ENCODE results near the gene SIDT1.

DNA sequence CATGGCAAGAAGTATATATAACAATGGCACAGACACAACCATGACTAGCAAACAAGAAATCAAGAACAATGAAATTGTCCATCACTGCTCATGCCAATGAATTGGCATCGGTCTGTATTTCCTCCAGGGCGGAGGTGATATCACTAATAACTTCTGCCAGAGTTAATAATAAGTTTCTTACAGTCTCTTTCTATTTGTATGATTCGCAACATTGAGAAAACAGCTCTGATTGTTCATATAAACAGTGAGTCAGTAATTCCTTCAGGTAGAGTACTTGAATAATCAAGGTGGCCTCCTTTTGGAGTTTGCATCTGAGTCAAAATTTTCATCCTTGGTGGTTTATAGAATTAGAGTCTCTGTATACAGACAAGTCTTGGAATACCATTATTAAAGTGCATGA is 9.1 kb upstream of the SIDT1 start:
- TF ChIP-seq, protein P1, sequence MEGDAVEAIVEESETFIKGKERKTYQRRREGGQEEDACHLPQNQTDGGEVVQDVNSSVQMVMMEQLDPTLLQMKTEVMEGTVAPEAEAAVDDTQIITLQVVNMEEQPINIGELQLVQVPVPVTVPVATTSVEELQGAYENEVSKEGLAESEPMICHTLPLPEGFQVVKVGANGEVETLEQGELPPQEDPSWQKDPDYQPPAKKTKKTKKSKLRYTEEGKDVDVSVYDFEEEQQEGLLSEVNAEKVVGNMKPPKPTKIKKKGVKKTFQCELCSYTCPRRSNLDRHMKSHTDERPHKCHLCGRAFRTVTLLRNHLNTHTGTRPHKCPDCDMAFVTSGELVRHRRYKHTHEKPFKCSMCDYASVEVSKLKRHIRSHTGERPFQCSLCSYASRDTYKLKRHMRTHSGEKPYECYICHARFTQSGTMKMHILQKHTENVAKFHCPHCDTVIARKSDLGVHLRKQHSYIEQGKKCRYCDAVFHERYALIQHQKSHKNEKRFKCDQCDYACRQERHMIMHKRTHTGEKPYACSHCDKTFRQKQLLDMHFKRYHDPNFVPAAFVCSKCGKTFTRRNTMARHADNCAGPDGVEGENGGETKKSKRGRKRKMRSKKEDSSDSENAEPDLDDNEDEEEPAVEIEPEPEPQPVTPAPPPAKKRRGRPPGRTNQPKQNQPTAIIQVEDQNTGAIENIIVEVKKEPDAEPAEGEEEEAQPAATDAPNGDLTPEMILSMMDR (conservative IDR thresholded peaks at IDR 0.05; ENCODE audit: low read length), result no peak
- TF ChIP-seq EZH2phosphoT487 (IDR thresholded peaks at IDR 0.05; ENCODE audit: borderline replicate concordance), result no peak
